Measurements from ENCODE around the gene PISD.

DNA sequence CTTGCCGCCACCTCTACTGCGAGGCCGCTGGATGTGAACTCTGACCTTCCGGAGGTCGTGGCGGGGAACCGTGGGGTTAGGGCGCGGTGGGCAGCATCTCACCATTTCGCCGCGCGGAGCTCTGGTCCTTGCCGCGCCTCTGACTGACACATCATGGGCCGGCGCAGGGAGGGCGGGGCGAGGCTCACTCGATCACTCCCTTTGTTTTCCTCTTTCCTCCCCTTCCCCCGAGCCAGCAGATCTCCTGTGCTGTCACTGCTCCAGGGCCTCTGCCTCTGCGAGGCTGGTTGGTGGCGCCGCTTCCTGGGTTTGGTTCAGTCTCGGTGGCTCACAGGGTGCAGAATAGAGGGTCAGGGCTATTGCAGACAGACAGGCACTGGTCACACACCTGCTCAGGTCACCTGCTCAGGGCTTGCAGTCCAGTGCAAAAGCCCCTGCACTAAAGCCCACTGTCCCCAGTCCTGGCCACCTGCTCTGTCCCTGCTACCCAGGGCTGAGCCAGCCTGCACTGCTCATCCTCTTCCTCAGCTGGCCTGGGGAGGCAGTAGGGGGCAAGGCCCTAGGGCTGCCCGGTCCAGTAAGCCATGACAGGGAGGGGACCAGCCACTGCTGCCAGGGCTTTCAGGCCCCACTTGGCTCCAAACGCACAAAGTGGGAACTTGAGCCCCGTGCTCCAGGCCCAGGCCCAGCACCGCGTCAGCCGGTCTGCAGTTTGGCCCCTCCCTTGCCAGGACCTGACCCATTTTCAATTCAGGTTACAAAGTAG lies 36.2 kb downstream of the PISD start:
- TF ChIP-seq GATA2 (IDR thresholded peaks at IDR 0.05; ENCODE audit: low read depth, low read length) (no peak), GATA3 (IDR thresholded peaks at IDR 0.05; ENCODE audit: low read depth, low read length) (no peak)

Data from SH-SY5Y (cell line).